IMR-90 (cell line): ENCODE data around the gene ZDHHC18. TPM values are rescaled to one million over a fixed set of nuclear protein-coding genes. Genes with fewer than 3 reads are reported as not detected.

Experiments
- ATAC-seq: fragments of 200-7000 bp; cut with Tn5 transposase; 2 replicates; pipeline ENCODE4 v1.9.1; 2020; ENCODE audit warnings: low read depth, mild to moderate bottlenecking, moderate library complexity
- BruUV-seq: library from RNA; stranded (reverse); fragments of 400-500 nt; replicated peaks from 2 replicates; lab custom pipeline; 2021; lab: Mats Ljungman, UMichigan
- CTCF ChIA-PET: fragments of 300-600 bp; formaldehyde crosslinking; extraction: SDS; loops from one replicate; lab custom pipeline; 2021; ENCODE audit warnings: antibody characterized with exemption; lab: Yijun Ruan, JAX
- POLR2A ChIA-PET: fragments of 300-600 bp; sonication (Branson Sonifier 250); formaldehyde crosslinking; loops from one replicate; lab custom pipeline; 2022; ENCODE audit warnings: antibody characterized with exemption; ENCODE audit not compliant: unreplicated experiment; lab: Charles Lee
- DNase-seq: peaks from one replicate; pipeline ENCODE4 v3.0.0; 2013
- H2AFZ ChIP-seq: replicated peaks from 2 replicates; pipeline ENCODE3; 2013; ENCODE audit warnings: low read length, mild to moderate bottlenecking; ENCODE audit not compliant: poor library complexity
- H2AK5ac ChIP-seq: 2 replicates; pipeline ENCODE4 v1.6.1; 2013; ENCODE audit warnings: low read depth, low read length, inconsistent platforms
- H2AK9ac ChIP-seq: replicated peaks from 2 replicates; pipeline ENCODE3; 2013; ENCODE audit warnings: mild to moderate bottlenecking, low read depth, low read length, moderate library complexity; ENCODE audit not compliant: poor library complexity
- H2BK120ac ChIP-seq: 2 replicates; pipeline ENCODE4 v1.6.1; 2013; ENCODE audit warnings: low read depth, low read length, inconsistent platforms
- H2BK15ac ChIP-seq: 3 replicates; pipeline ENCODE4 v1.6.1; 2013; ENCODE audit warnings: low read depth, low read length, inconsistent platforms
- H2BK20ac ChIP-seq: 2 replicates; pipeline ENCODE4 v1.6.1; 2013; ENCODE audit warnings: low read depth, mild to moderate bottlenecking, inconsistent platforms, low read length, moderate library complexity
- H2BK5ac ChIP-seq: 2 replicates; pipeline ENCODE4 v1.6.1; 2013; ENCODE audit warnings: mild to moderate bottlenecking, low read depth, low read length, inconsistent platforms; ENCODE audit not compliant: poor library complexity, severe bottlenecking
- H3K14ac ChIP-seq: replicated peaks from 2 replicates; pipeline ENCODE4 v1.6.1; 2013; ENCODE audit warnings: low read depth, low read length, inconsistent platforms
- H3K18ac ChIP-seq: 2 replicates; pipeline ENCODE4 v1.6.1; 2013; ENCODE audit warnings: low read depth, low read length, control low read depth
- H3K23ac ChIP-seq: 2 replicates; pipeline ENCODE4 v1.6.1; 2013; ENCODE audit warnings: low read depth, low read length, inconsistent platforms
- H3K27ac ChIP-seq: 2 replicates; pipeline ENCODE4 v1.5.1; 2013; ENCODE audit warnings: mild to moderate bottlenecking, control low read depth, low read length; ENCODE audit not compliant: insufficient read depth
- H3K27me3 ChIP-seq: 2 replicates; pipeline ENCODE4 v1.6.1; 2013; ENCODE audit warnings: low read length; ENCODE audit not compliant: control insufficient read depth, insufficient read depth
- H3K36me3 ChIP-seq: 2 replicates; pipeline ENCODE4 v1.6.1; 2013; ENCODE audit warnings: low read length, mixed read lengths; ENCODE audit not compliant: control insufficient read depth, insufficient read depth
- H3K4ac ChIP-seq: 2 replicates; pipeline ENCODE4 v1.6.1; 2013; ENCODE audit warnings: low read depth, low read length, inconsistent platforms
- H3K4me1 ChIP-seq: 2 replicates; pipeline ENCODE4 v1.6.1; 2013; ENCODE audit warnings: low read length, mixed read lengths; ENCODE audit not compliant: control insufficient read depth, insufficient read depth
- H3K4me2 ChIP-seq: 2 replicates; pipeline ENCODE4 v1.6.1; 2013; ENCODE audit warnings: low read depth, mild to moderate bottlenecking, control low read depth, low read length, moderate library complexity
- H3K4me3 ChIP-seq: 2 replicates; pipeline ENCODE4 v1.5.1; 2013; ENCODE audit warnings: low read depth, mild to moderate bottlenecking, control low read depth, low read length, moderate library complexity; ENCODE audit not compliant: insufficient read depth
- H3K56ac ChIP-seq: 2 replicates; pipeline ENCODE4 v1.6.1; 2013; ENCODE audit warnings: low read length, inconsistent platforms; ENCODE audit not compliant: insufficient read depth; ENCODE audit errors: extremely low read depth
- H3K79me1 ChIP-seq, 2 experiments: 2 replicates each; pipeline ENCODE4 v1.6.1; 2013; ENCODE audit warnings: low read length in 2 of 2, inconsistent platforms in 1 of 2, low read depth in 1 of 2
- H3K9ac ChIP-seq: 2 replicates; pipeline ENCODE4 v1.6.1; 2013; ENCODE audit warnings: low read depth, low read length, control low read depth
- H3K9me1 ChIP-seq: 2 replicates; pipeline ENCODE4 v1.6.1; 2013; ENCODE audit warnings: low read length, inconsistent platforms; ENCODE audit not compliant: insufficient read depth
- H3K9me3 ChIP-seq: 2 replicates; pipeline ENCODE4 v1.6.1; 2013; ENCODE audit warnings: low read length; ENCODE audit not compliant: control insufficient read depth, insufficient read depth
- H4K20me1 ChIP-seq: 2 replicates; pipeline ENCODE4 v1.6.1; 2013; ENCODE audit warnings: low read length, inconsistent platforms; ENCODE audit not compliant: insufficient read depth
- H4K5ac ChIP-seq: 2 replicates; pipeline ENCODE4 v1.6.1; 2013; ENCODE audit warnings: mild to moderate bottlenecking, low read depth, low read length, control low read depth
- H4K8ac ChIP-seq, 2 experiments: 2 replicates each; pipeline ENCODE4 v1.6.1; 2013; ENCODE audit warnings: low read depth in 2 of 2, low read length in 2 of 2, control low read depth in 1 of 2, inconsistent platforms in 1 of 2
- H4K91ac ChIP-seq: 2 replicates; pipeline ENCODE4 v1.6.1; 2013; ENCODE audit warnings: low read depth, low read length, inconsistent platforms; ENCODE audit not compliant: insufficient read depth
- BHLHE40 ChIP-seq: fragments of 150-350 bp; IDR thresholded peaks from 2 replicates; pipeline ENCODE4 v1.6.1; 2016; ENCODE audit warnings: mild to moderate bottlenecking, low read depth, low read length
- FOS ChIP-seq: fragments of 150-350 bp; IDR thresholded peaks from 2 replicates; pipeline ENCODE4 v1.6.1; 2016; ENCODE audit warnings: low read depth, low read length
- MXI1 ChIP-seq: IDR thresholded peaks from 2 replicates; pipeline ENCODE4 v1.6.1; 2012; ENCODE audit warnings: low read depth, mild to moderate bottlenecking, low read length, moderate library complexity, borderline replicate concordance
- NFE2L2 ChIP-seq: fragments of 150-350 bp; IDR thresholded peaks from 2 replicates; pipeline ENCODE4 v1.6.1; 2016; ENCODE audit warnings: low read depth, mild to moderate bottlenecking, low read length
- POLR2A ChIP-seq: IDR thresholded peaks from 2 replicates; pipeline ENCODE4 v1.6.1; 2012; ENCODE audit warnings: mild to moderate bottlenecking, low read depth, low read length
- RAD21 ChIP-seq: IDR thresholded peaks from 2 replicates; pipeline ENCODE4 v1.6.1; 2012; ENCODE audit warnings: low read length, improper control_type of control experiment
- RCOR1 ChIP-seq: IDR thresholded peaks from 2 replicates; pipeline ENCODE4 v1.6.1; 2012; ENCODE audit warnings: mild to moderate bottlenecking, low read length, improper control_type of control experiment; ENCODE audit not compliant: insufficient replicate concordance
- SMC3 ChIP-seq: fragments of 150-350 bp; IDR thresholded peaks from 2 replicates; pipeline ENCODE4 v1.6.1; 2016; ENCODE audit warnings: low read depth, mild to moderate bottlenecking, antibody characterized with exemption, low read length, moderate library complexity
- WGBS, 2 experiments: methylation state at CpG; one replicate each; pipeline versions ENCODE4 v1.1.5 to v1.1.7; 2013; ENCODE audit warnings: missing lambda C conversion rate in 2 of 2; ENCODE audit not compliant: insufficient read length in 1 of 2; ENCODE audit errors: extremely low coverage in 2 of 2; 5-methylcytosine and 5-hydroxymethylcytosine counted together
- dilution Hi-C: fragments of 300-500 bp; cut with HindIII; formaldehyde crosslinking; loops from one replicate; pipeline ENCODE4 v1.14.3; 2018; ENCODE audit warnings: low sequenced_read_pairs; ENCODE audit not compliant: unreplicated experiment
- in situ Hi-C: fragments of 300-500 bp; cut with MboI; formaldehyde crosslinking; loops from 3 replicates; pipeline ENCODE4 v1.14.3; 2019; ENCODE audit warnings: low sequenced_read_pairs, inconsistent platforms, mixed read lengths
- intact Hi-C: fragments of 100-400 bp; cut with micrococcal nuclease; formaldehyde crosslinking; loops from 2 replicates; pipeline ENCODE4 v1.10.0; 2022
- polyA plus RNA-seq, 3 experiments: library from polyadenylated mRNA; depleted of rRNA; stranded (reverse); fragments of >200 nt; gene quantifications; 2 replicates each; pipeline ENCODE4 v1.2.3, GENCODE V29; 2012; ENCODE audit warnings: low replicate concordance in 1 of 3
- total RNA-seq: library from RNA; depleted of rRNA; stranded (reverse); fragments of >200 nt; gene quantifications from 2 replicates; pipeline ENCODE4 v1.2.3, GENCODE V29; 2012

Gene ZDHHC18
- total and polyA plus RNA-seq, 2 of the 4 experiments (the other 2 are of a cell fraction) = 12.5 to 37.0 TPM

- Histone ChIP-seq H3K4me1 (no peaks in the 10 kb centered on the region), H3K9me3 (no peaks in the 10 kb centered on the region), H3K36me3 (peaks cover 42% of the 10 kb centered on the region), H2BK15ac (no peak overlapping the region), H3K56ac (no peak overlapping the region), H4K20me1 (peaks cover 4% of the 10 kb centered on the region; the same call in 1 of the 2 replicates), H4K91ac (no peak overlapping the region), H3K4ac (no peak overlapping the region), H3K14ac (no peak overlapping the region), H3K4me2 (no peak overlapping the region), H3K4me3 (no peak overlapping the region), H3K9ac (no peak overlapping the region), H4K8ac (no peak overlapping the region), H2BK5ac (no peak overlapping the region), H3K27ac (no peak overlapping the region), H2BK20ac (no peak overlapping the region), H2AK5ac (no peak overlapping the region), H2AK9ac (no peak overlapping the region), H4K5ac (no peak overlapping the region), H3K27me3 (no peaks in the 10 kb centered on the region), H2AFZ (no peak overlapping the region), H3K18ac (no peak overlapping the region), H3K9me1 (no peaks in the 10 kb centered on the region), H2BK120ac (no peak overlapping the region), H3K23ac (no peak overlapping the region), H3K79me1 (no peaks in the 10 kb centered on the region)
- TF ChIP-seq FOS = no peak
- TF ChIP-seq BHLHE40 = no peak
- no peak for TF ChIP-seq NFE2L2
- no peak for TF ChIP-seq POLR2A
- TF ChIP-seq SMC3 = no peak
- no peak for TF ChIP-seq RAD21
- no peak for TF ChIP-seq MXI1
- no peak for TF ChIP-seq RCOR1
- dilution Hi-C loops = no loop called here
- in situ Hi-C loops = no loop called here
- DNase-seq (no peak), ATAC-seq (no peak)
- BruUV-seq = no TSS peak
- ChIA-PET CTCF (no interaction called here), POLR2A (no interaction called here)
- WGBS, 2 experiments = 100% methylated on average over 2 of the region's 4 CpGs; no CpG with 5 or more reads in 1 of the 2 experiments
- intact Hi-C loops = no loop called here
Observed at GRCh38 chr1:26855636-26856035, 29.1 kb downstream of the ZDHHC18 start.
